Hematopoietic multipotent progenitor cell treated with erythropoietin and hydrocortisone succinate and interleukin-3 and kit ligand, for 8 days (in vitro differentiated cells): Measurements from ENCODE around the gene DNAH1.

Source experiments
- DNase-seq: peaks from one replicate; pipeline ENCODE4 v3.0.0-alpha.2; 2015

The DNAH1 gene

DNA sequence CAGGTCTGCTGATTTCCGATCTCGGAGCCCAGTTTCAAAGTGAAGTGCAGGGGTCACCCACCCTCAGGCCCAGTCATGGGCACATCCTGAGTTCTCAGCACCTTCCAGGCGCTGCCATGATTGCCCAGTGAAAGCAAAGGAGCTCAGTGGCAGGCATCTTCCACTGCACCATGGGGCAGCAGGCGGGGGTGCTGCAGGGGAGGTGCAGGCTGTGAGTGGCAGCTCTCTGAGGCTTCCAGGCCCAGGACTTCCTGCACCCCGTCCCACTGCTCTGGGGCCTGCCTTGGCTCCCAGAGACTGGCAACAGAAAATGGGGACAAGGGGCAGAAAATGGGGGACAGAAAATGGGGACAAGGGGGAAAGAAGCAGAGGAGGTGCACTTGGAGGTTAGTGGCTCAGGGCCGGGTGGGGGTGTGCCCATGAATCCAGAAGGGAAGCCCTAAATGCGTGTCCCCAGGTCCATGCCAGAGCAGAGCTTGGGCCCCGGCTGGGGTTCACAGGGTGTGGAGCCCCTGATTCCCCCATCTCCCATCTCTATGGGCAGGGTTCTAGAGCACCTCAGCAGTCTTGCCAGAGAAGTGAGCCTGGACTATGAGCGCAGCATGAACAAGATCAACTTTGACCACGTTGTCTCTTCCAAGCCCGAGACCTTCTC, 28.0 kb downstream of the DNAH1 start:
- no peak for DNase-seq

DNA sequence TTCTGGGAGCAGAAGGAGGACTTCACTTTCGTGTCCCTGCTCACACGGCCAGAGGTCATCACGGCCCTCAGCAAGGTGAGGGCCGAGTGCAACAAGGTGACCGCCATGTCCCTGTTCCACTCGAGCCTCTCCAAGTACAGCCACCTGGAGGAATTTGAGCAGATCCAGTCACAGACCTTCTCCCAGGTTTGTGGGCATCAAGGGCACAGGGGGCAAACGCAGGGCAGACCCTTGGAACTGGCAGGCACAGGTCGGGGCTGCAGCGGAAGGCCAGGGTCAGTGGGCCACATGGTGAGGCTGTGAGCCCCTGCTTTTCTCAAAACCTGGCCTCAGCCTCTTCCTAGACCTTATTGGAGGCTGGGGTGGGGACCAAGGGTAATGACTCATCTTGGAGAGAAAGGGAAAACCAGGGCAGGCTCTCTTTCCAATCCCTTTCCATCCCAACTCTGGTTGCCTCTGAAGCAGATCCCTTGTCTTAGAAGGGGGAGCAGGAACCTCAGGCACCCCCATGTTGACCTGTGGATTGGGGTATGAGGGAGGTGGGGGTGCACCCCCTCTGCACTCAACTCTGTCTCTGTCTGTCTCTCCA, 29.5 kb downstream of the DNAH1 start:
- DNase-seq = no peak

DNA sequence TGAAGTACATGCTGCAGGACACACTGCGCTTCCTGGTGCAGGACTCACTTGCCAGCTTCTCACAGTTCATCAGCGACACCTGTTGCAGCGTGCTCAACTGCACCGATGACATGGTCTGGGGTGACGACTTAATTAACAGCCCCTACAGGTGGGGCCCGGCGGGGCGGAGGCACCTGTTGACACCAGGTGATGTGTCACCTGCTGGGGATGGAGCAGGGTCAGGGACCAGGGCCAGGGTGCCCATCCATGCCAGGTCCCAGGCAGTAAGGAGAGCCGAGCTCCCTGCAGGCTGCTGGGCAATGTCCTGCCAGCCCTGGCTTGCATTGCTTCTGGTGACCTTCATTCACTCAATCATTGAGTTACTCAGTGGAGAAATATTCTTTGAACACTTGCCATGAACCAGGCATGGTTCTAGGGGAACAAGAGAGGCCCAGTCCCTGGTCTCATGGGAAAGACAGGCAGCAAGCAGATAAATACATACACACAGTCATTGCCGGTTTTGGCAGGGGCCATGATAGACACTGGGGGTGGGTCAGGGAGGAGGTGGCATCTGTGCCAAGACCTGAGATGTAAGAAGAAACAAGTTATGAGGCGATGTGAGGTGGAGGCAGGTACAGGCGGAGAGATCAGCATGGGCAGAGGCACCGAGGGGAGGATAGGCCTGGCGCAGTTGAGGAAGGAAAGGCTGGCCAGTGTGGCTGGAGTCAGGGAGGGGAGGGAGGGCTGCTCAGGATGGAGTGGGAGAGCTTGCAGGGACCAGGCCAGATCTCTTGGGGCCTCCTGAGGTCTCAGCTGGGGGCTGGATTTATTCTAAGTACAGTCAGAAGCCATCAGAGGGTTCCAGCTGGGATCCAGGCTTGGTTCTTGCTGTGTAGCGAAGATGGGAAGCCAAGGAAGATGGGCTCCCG, 30.8 kb downstream of the DNAH1 start:
- DNase-seq = no peak

DNA sequence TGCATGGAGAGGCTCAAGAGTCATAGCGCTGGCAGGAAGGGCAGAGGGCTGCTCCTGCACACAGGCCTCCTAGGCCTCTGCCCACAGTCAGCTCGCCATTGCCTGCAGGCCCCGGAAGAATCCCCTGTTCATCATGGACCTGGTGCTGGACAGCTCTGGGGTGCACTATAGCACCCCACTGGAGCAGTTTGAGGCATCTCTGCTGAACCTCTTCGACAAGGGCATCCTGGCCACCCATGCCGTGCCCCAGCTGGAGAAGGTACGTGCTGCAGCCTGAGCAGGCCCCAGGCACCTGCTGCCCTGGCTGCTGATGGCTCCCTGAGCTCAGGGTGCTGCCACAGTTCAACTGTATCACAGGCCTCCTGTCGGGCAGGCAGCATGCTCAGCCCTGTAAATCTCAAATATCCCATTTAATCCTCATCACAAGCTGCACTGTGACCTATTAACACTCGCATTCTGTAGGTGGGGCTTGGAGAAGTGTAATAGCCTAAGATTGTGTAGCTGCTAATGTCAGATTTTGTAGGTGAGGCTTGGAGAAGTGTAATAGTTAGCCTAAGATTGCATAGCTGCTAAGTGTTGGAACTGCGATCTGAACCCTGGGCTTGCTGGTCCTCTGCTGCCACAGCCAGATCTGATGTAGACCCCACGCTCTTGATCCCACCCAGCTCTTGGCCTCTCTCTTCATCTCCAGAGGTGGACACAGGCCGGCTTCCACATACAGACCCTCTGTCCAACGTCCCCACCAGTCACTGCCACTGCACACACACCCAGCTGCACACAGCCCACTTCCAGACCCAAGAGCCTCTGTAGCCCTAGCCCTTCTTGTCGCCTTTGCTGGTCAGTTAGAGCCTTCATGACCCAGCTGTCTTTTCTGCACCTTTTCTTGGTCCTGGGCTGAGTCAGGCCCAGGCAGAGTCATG, 31.9 kb downstream of the DNAH1 start:
- DNase-seq = no peak

DNA sequence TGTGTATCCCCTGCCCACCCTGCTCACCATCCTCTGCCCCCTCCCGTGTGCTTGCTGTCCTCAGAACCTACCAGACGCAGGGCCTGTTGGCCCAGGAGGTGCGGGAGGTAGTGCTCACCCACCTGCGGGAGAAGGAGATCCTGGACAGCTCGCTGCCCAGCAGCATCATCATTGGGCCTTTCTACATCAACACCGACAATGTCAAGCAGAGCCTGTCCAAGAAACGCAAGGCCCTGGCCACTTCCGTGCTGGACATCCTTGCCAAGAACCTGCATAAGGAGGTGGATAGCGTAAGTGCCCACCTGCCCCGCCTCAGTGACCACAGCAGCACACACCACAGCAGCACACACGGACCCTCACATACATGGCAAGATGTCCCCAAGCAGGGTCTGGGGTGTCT, 33.0 kb downstream of the DNAH1 start:
- no peak for DNase-seq

DNA sequence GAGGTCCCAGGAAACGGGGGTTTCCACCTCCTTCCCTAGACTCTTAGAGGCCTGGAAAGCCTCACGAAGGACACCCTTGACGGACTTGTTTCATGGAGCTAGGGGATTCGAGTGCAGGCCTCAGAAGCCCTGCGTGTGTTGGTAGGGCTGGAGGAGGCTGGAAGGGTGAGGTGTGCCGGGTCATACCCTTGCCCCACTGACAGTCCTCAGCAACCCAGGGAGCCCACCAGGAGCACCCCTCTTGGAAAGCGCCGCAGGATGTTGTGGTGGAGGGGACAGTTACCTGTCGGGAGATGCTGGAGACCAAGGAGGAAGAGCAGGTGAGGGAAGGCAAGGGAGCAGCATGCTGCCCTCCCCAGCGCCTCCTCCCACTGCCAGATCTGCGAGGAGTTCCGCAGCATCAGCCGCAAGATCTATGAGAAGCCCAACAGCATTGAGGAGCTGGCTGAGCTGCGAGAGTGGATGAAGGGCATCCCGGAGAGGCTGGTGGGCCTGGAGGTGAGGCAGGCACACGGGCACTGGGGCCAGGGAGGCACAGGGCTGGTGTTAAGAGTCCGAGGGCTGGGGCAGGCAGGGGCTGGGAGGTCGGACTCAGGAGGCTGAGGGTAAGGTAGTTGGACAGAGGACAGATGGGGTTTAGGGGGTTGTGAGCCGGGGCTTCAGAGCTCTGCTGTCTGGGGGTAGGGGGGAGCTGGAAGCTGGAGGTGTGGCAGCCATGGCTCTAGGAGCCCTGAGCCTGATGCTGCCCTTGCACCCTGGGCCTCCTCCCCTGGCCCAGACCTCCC, 33.7 kb downstream of the DNAH1 start:
- DNase-seq = no peak

DNA sequence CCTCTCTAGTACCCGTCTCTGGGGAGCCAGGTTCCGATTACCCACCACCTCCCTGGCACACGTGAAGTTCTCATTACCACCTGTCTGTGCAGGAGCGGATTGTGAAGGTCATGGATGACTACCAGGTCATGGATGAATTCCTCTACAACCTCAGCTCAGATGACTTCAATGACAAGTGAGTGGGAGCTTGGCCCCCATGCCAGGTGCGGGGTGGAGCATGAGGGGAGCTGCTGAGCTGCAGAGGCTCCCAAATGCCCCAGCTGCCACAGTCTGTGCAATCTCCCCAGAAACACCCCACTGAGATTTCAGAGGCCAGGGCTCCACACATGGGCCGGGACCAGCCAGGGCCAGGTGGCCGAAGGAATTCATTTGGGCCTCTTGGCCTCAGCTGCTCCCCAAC, 34.3 kb downstream of the DNAH1 start:
- DNase-seq = no peak

DNA sequence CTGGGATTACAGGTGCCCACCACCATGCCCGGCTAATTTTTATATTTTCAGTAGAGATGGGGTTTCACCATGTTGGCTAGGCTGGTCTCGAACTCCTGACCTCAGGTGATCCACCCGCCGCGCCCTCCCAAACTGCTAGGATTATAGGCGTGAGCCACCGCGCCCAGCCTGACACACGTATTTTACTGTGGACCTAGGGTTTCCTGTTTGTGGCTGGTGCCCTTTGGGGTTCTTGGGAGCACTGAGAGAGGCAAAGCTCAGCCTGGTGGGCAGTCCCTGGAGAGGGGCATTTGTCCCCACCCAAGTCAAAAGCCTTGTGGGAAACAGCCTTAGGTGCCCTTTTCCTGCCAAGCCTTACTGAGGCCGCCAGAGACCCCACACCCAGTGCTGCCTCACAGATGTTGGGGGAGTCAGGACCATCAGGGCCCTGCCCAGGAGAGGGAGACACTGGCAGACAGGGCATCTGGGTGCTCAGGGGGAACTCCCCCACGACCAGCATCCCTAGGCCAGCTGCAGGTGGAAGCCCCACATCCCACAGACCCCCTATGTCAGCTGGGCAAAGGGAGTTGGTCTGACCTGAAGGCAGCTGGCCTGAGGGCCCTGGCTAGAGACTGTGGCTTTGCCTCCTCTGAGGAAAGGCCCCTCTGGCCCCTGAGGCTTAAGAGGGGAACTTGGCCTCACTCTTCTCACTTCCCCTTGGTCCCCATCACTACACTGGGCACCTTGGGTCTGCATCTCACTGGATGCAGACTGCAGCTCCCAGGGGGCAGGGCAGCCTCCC, 35.1 kb downstream of the DNAH1 start:
- no peak for DNase-seq

DNA sequence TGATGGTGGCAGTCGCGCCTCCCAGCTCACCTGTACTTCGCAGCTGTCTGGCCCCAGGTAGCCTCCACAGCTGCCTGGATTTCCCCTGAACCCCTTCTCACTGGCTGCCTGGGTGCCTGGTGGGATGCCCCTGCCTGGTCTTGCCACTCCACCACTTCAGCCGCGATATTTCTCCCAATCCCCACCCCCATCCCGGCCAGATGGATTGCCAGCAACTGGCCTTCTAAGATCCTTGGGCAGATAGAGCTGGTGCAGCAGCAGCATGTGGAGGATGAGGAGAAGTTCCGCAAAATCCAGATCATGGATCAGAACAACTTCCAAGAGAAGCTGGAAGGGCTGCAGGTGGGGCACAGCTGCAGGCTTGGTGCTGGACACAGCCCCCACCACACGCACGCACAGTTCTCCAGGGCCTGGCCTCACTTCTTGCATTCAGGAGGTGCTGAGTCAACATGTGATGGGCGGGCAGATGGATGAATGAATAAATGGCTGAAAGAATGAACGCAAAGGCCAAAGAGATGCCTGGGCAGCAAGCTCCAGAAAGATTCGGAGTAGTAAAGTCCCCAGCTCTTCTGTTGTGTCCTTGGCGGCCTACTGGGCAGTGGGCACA, 35.7 kb downstream of the DNAH1 start:
- no peak for DNase-seq

DNA sequence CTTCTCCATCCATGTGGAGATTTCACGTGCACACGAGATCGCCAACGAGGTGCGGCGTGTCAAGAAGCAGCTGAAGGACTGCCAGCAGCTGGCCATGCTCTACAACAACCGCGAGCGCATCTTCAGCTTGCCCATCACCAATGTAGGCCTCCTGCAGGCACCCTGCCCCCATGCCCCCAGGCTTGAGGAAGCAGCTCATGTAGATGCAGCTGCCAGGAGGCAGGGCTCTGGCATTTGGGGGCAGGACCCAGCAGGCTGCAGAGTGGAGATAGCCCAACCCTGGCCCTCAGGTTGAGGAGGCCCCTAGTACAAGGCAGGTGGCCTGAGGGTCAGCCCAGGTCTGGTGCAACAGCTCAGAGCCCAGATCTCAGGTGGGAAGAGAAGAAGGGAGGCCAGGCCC, 36.4 kb downstream of the DNAH1 start:
- no peak for DNase-seq

DNA sequence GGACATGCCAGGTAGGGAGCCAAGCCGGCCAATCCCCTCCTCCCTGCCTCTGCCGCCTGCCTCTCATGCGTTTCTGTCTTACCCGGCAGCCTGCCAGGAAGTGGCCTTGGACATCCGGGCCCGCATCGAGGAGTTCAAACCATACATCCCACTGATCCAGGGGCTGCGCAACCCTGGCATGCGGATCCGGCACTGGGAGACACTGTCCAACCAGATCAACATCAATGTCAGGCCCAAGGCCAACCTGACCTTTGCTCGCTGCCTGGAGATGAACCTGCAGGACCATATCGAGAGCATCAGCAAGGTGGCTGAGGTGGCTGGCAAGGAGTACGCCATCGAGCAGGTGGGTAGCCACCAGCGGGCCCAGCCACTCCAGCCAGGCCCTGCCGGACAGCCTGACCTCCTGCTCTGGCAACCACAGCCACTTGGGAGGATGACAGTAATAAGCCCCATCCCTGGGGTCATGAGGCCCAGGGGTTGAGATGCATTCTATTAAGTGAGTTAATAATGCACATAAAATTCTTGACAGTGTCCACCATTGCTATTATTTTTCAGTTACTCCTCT, 37.3 kb downstream of the DNAH1 start:
- DNase-seq = no peak

DNA sequence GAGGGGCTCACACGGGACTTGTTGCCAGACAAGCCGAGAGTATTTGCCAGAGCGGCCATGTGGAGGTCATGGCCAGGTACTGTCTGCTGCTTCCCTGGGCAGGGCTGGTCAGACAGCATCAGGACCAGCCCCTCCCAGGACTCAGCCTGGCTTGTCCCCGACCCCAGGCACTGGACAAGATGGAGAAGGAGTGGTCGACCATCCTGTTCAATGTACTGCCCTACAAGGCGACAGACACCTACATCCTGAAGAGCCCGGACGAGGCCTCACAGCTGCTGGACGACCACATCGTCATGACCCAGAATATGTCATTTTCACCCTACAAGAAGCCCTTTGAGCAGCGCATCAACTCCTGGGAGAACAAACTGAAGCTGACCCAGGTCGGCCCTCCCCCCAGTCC, 38.6 kb downstream of the DNAH1 start:
- DNase-seq = no peak

DNA sequence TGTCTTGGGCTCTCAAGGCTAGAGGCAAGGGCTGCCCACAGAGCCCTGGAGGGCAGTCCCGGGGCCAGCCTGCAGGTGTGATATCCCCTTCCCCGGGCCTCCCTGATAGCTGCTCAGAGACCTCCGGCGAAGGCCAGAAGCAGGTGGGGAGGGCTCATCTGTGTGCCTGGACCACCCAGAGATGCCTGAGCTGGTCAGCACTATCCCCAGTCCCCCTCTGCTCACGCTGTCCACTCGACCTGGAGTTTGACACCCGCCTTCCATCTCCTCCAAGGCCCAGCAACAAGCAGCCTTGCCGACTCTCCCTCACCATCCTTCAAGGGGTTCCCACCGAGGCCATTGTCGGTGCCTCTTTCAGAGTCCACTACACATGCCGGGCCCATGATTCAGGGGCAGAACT, 39.4 kb downstream of the DNAH1 start:
- DNase-seq = no peak

DNA sequence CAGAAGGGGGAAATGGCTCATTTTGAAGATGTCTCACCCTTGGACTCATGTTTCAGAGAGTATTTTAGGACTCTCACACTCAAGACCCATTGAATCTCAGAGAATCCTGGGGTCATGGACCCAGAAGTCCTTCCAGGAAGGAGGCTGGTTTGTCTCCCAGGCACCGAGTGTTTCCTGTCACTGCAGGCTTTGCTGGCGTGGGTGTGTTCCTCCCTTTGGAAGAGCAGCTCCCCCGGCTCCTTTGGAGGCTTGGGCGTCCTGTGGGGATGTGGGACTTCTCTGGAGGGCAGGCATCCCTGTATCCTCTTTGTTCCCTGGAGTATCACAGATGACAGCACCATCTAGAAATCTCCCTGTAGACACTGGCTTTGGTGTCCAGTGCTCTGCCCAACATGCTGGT, 40.0 kb downstream of the DNAH1 start:
- no peak for DNase-seq

DNA sequence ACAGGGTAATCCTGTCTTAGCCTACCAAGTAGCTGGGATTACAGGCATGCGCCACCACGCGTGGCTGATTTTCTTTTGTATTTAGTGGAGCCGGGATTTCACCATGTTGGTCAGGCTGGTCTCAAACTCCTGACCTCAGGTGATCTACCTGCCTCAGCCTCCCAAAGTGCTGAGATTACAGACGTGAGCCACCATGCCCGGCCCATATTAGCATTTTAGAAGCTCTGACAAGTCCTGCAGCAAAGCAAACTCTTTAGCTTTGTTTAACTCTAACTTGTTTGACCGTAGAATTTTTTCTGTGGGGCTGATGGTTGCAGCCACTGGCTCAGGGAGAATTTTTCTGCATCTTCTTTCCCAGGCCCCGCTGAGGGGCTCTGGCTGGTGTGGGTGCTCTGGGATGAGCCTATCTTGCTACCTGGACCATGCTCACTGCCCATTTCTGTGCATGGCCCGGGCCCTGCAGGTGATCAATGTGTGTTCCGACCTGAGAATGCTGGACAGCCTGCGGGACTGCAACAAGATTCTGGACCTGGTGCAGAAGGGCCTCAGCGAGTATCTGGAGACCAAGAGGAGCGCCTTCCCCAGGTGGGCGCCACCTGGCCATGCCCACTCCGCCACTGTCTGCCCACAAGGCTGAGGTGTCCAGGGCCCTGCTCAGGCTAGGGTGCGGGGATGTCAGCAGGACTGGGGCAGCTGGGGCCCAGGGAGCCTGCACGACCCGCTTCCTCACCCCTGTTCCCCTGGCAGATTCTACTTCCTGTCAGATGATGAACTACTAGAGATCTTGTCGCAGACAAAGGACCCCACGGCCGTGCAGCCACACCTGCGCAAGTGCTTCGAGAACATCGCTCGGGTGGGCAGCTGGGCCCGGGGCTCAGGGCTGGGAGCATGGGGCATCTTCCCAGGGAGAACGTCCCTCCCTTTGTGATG, 41.3 kb downstream of the DNAH1 start:
- no peak for DNase-seq

DNA sequence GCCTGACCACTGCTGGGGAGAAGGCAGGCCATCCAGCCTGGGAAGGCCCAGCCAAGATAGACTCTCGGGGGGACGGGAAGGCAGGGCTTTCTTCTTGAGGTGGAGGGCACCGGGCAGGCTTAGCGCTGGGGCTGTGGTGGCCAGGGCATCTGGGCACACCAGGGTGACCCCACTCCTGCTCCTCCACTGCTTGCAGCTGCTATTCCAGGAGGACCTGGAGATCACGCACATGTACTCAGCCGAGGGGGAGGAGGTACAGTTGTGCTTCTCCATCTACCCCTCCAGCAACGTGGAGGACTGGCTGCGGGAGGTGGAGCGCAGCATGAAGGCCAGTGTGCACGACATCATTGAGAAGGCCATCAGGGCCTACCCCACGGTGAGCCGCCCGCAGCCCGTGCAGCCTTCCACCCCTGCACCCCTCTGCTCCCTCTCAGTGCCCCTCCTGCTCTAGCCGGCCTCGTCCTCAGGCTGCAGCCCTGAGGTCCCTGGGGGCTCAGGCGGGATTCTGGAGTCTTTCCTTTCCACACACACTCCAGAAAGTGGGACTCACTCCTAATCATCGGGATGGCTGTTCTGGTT, 42.3 kb downstream of the DNAH1 start:
- DNase-seq = no peak

DNA sequence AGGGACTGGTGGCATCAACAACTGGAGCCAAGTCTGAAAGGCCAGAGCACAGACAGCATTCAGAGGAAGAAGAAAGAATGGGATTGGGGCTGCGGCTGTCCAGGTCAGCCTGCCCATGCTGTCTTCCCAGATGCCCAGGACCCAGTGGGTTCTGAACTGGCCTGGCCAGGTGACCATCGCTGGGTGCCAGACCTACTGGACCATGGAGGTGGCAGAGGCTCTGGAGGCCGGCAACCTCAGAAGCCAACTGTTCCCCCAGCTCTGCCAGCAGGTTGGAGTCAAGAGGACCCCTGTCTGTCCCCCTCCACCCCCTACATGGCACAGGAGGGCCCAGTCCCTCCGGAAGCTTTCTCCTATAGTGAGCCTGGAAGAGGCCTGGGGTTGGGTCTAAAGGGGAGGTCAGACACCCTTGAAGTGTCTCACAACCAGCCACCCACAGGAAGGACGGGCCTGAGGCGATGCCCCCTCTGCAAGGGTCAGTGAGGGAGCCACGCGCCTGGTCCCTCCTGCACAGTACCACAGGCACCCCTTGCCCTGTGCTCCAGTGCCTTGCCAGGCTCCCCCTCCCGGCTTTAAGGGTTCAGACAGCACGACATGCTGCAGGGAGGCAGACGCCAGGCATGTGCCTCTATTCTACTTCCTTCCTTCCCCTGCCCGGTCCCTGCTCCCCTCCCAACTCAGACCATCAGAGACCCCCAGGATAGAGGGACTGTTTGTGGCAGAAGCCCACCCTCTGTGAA, 43.2 kb downstream of the DNAH1 start:
- DNase-seq = no peak

DNA sequence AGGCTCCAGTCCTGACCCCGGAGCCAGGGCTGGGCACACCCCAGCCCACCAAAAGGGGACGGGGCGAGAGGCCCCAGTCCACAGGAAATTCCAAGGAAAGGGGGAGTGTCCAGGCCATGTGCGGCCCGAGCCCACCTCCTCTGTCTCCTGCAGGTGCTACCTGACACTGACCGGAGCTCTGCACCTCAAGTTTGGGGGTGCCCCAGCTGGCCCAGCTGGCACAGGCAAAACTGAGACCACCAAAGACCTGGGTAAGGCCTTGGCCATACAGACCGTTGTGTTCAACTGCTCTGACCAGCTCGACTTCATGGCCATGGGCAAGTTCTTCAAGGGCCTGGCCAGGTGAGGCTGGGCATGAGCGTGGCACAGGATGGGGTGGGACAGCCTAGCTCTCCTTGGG, 44.9 kb downstream of the DNAH1 start:
- no peak for DNase-seq
